ENCODE results near the gene DUSP22. TPM values are rescaled to one million over a fixed set of nuclear protein-coding genes. Genes with fewer than 3 reads are reported as not detected.

Gene DUSP22
- total and polyA plus RNA-seq, 7 donors = 31.6 to 58.0 (median 49.7) TPM

DNA sequence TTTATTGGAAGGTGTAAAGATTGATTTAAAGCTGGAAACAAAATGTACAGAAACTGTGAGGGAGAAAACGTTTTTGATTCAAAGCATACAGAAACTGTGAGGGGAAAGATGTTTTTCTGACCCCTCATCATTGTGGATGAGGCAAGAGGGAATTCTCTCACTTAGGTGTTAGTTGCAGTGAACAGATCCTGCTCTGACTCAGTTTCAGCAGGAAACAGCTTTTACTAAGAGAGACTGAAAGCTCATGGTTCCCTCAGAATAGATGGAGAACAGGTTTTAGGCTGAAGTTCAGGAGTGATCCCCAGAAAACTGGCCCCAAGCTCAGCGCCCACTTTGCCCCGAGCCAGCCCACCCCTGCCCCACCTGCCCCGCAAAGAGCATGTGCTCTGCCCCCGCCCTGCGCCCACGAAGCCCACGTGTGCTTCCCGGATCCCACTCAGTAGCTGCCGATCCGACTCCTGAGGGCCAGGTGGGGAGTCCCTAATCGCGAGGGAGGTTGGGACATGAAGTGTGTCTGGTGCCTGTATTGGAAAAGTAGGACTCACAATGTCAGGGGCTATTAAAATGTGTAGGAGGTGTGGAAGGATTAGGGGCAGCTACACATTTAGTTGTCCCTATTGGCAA, 41.2 kb downstream of the DUSP22 start:
- Histone ChIP-seq H3K27ac (no peak overlapping the region), H3K4me1 (peaks cover 7% of the 10 kb centered on the region), H3K9me3 (no peaks in the 10 kb centered on the region), H3K4me3 (no peak overlapping the region), H3K27me3 (ENCODE audit: insufficient read depth in 3 of 3, low read length in 2 of 3) (no peaks in the 10 kb centered on the region), H3K36me3 (ENCODE audit: insufficient read depth in 1 of 2, low read depth in 1 of 2) (no peaks in the 10 kb centered on the region)
- 80 to 87% (median 82%) methylated on average over 13 of the region's 13 CpGs for WGBS, 3 donors
- intact Hi-C loops (cut with DNase I) = no loop called here
- peak in 1 of 2 donors; percentile 47 for DNase-seq
- ATAC-seq = no peak
- TF ChIP-seq, protein P1, sequence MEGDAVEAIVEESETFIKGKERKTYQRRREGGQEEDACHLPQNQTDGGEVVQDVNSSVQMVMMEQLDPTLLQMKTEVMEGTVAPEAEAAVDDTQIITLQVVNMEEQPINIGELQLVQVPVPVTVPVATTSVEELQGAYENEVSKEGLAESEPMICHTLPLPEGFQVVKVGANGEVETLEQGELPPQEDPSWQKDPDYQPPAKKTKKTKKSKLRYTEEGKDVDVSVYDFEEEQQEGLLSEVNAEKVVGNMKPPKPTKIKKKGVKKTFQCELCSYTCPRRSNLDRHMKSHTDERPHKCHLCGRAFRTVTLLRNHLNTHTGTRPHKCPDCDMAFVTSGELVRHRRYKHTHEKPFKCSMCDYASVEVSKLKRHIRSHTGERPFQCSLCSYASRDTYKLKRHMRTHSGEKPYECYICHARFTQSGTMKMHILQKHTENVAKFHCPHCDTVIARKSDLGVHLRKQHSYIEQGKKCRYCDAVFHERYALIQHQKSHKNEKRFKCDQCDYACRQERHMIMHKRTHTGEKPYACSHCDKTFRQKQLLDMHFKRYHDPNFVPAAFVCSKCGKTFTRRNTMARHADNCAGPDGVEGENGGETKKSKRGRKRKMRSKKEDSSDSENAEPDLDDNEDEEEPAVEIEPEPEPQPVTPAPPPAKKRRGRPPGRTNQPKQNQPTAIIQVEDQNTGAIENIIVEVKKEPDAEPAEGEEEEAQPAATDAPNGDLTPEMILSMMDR (IDR thresholded peaks at IDR 0.05) = no peak

DNA sequence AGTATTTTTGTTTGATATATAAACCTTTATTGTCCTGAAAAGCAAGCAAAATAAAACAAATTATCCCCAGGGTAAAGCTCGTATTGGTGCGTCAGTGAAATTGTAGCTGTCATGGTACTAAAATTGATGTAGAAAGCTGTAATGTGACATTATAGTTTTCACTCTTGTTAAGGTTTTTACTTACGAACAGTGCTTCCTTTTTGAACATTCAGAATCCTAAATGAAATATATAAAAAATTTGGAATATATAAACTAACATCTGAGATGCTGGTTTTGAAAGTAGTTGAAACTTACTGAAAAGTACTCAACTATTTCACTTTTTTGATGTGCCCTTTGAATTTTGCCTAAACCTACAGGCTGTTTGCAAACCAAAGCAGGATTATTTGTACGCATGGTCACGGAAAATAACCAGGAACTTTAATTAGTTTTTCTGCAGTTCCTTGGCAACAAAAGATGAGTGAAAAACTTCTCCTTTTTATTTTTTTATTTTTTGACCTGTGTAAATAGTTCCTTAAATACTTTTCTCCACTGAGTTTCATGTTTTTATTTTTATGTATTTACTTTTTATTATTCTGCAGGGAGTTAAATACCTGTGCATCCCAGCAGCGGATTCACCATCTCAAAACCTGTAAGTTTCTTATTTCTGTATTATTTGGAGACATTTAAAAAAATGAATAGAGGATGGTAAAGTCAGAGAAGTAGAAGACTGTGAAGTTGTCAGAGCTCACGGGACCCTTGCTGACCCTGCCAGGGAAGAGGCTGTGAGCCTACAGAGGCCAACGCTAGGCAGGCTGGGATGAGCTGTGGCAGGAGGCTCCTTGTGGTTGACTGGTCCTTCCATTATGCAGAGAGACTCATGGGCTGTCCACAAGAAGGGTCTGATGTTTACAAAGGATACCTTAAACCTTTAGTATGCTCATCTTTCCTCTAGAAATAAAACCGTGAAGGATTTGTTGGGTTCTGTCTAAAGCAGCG, 42.5 kb downstream of the DUSP22 start:
- Histone ChIP-seq H3K9me3 (no peaks in the 10 kb centered on the region), H3K4me3 (no peak overlapping the region), H3K36me3 (ENCODE audit: insufficient read depth in 1 of 2, low read depth in 1 of 2) (no peaks in the 10 kb centered on the region), H3K27ac (no peak overlapping the region), H3K4me1 (peaks cover 7% of the 10 kb centered on the region), H3K27me3 (ENCODE audit: insufficient read depth in 3 of 3, low read length in 2 of 3) (no peaks in the 10 kb centered on the region)
- DNase-seq = no peak
- no peak for ATAC-seq
- intact Hi-C loops (cut with DNase I) = no loop called here
- WGBS, 3 donors = 84 to 90% (median 84%) methylated on average over 10 of the region's 10 CpGs
- TF ChIP-seq, protein P1 (IDR thresholded peaks at IDR 0.05) = no peak

DNA sequence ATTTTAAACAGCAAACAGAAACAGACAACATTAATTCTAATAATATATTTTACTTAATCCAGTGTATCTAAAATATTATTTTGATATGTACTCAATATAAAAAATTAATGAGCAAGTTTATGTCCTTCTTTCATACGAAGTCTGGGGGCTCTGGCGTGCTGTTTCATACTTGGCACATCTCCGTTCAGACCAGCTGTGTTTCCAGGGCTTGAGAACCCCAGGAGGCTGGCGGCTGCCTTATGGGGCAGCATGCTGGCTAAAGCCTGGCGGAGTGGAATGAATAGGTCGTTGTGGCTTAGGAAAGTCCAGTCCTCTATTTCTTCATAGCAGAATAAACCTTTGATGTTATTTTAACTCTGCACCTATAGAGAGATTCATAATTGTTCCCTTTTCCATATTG, 43.3 kb downstream of the DUSP22 start:
- intact Hi-C loops (cut with DNase I) = no loop called here
- H3K4me1 ChIP-seq = peaks cover 7% of the 10 kb centered on the region

DNA sequence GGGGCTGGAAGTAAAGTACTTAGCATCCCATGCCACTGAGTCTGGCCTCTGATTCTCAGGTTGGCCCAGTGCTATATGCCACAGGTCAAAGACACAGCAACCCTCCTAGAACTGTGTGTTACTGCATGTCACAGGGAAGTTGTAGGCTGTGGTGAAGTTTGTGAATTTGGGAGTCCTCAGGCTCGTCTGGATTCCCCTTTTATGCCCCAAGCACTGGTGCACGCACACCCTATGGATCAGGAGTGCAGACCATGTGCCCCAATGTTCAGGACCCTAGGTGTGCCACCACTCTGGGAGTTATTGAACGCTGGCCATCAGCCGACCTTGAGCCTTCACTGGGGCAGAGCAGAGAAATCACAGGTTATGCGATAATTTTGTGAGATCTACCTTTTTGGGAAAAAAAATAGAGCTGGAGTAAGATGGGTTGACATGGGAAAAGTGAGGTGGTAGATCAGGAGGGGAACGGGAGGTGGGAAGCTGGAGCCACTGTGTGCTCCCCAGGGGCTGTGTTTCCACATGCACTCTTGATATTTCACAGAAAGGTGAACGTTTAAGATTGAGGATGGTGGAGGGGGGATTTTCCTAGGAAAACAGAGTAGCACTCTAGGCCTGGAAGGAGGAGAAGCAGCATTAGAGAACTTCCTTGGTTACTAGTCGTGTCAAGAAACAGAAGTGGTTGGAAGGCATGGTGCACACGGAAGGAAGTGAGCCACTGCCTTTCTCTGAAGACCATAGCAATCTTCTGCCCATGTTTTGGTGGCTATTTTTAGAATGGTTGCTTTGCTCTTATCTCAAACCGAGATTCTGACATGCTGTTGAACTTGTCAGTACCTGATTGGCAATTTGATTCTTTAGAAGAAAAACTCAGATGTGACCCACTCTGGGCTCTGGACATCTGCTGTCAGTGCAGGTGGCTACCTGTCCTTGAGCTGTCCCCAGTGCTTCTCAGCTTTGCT, 44.1 kb downstream of the DUSP22 start:
- no peak for DNase-seq
- Histone ChIP-seq H3K9me3 (no peaks in the 10 kb centered on the region), H3K4me1 (peaks cover 7% of the 10 kb centered on the region), H3K4me3 (no peak overlapping the region), H3K27me3 (ENCODE audit: insufficient read depth in 3 of 3, low read length in 2 of 3) (no peaks in the 10 kb centered on the region), H3K27ac (no peak overlapping the region), H3K36me3 (ENCODE audit: insufficient read depth in 1 of 2, low read depth in 1 of 2) (no peaks in the 10 kb centered on the region)
- ATAC-seq = peak in 1 of 4 donors; percentile 21
- WGBS, 3 donors = 67 to 72% (median 69%) methylated on average over 10 of the region's 10 CpGs
- intact Hi-C loops (cut with DNase I) = no loop called here
- TF ChIP-seq, protein P1 (IDR thresholded peaks at IDR 0.05) = no peak

More for the DNA sequence above, 43.3 kb downstream of the DUSP22 start:
- TF ChIP-seq, protein P1 (IDR thresholded peaks at IDR 0.05) = no peak
- Histone ChIP-seq H3K27ac (no peak overlapping the region), H3K4me3 (no peak overlapping the region), H3K9me3 (no peaks in the 10 kb centered on the region), H3K27me3 (ENCODE audit: insufficient read depth in 3 of 3, low read length in 2 of 3) (no peaks in the 10 kb centered on the region), H3K36me3 (ENCODE audit: insufficient read depth in 1 of 2, low read depth in 1 of 2) (no peaks in the 10 kb centered on the region)
- no peak for ATAC-seq
- WGBS, 3 donors = 65 to 69% (median 67%) methylated on average over 6 of the region's 6 CpGs
- DNase-seq = no peak

Data from psoas muscle (tissue), 8 donors.